Lung (tissue), 12 donors: ENCODE measurements around the gene INPP1. TPM values are rescaled to one million over a fixed set of nuclear protein-coding genes. Genes with fewer than 3 reads are reported as not detected.

Source experiments
- ATAC-seq: fragments of 200-7000 bp; cut with Tn5 transposase; one replicate; pipeline ENCODE4 v1.9.1; 2020; ENCODE audit warnings: moderate number of reproducible peaks; ENCODE audit not compliant: insufficient read depth, low FRiP score
- DNase-seq, 3 donors: peaks; one replicate each; pipeline ENCODE4 v3.0.0-alpha.2; 2013 to 2017
- H3K27ac ChIP-seq, 2 donors: one replicate each; pipeline ENCODE4 v1.5.1; 2013; ENCODE audit warnings: mild to moderate bottlenecking in 2 of 2, moderate library complexity in 2 of 2, control low read depth in 1 of 2, inconsistent platforms in 1 of 2, low read depth in 1 of 2, low read length in 1 of 2
- H3K27me3 ChIP-seq, 3 donors: one replicate each; pipeline ENCODE4 v1.5.1; 2013; ENCODE audit warnings: low read length in 2 of 3; ENCODE audit not compliant: control insufficient read depth in 3 of 3, insufficient read depth in 3 of 3
- H3K36me3 ChIP-seq, 4 donors: one replicate each; pipeline ENCODE4 v1.5.1; 2013; ENCODE audit warnings: low read length in 4 of 4, mild to moderate bottlenecking in 1 of 4, moderate library complexity in 1 of 4; ENCODE audit not compliant: control insufficient read depth in 4 of 4, insufficient read depth in 4 of 4
- H3K4me1 ChIP-seq, 5 donors: one replicate each; pipeline ENCODE4 v1.5.1; 2013; ENCODE audit warnings: low read length in 5 of 5, mild to moderate bottlenecking in 2 of 5, moderate library complexity in 1 of 5; ENCODE audit not compliant: control insufficient read depth in 5 of 5, insufficient read depth in 5 of 5
- H3K4me3 ChIP-seq: one replicate; pipeline ENCODE4 v1.5.1; 2013; ENCODE audit warnings: mild to moderate bottlenecking, control low read depth, moderate library complexity
- H3K9ac ChIP-seq, 2 donors: one replicate each; pipeline ENCODE4 v1.5.1; 2013; ENCODE audit warnings: low read length in 2 of 2, control low read depth in 1 of 2; ENCODE audit not compliant: insufficient read depth in 1 of 2
- H3K9me3 ChIP-seq, 4 donors: one replicate each; pipeline ENCODE4 v1.5.1; 2013; ENCODE audit warnings: low read length in 3 of 4, mild to moderate bottlenecking in 1 of 4, moderate library complexity in 1 of 4; ENCODE audit not compliant: control insufficient read depth in 4 of 4, insufficient read depth in 3 of 4
- WGBS, 2 donors: extraction: QIAGEN DNeasy Blood & Tissue Kit; methylation state at CpG; one replicate each; pipeline ENCODE4 v1.1.7; 2013; 5-methylcytosine and 5-hydroxymethylcytosine counted together
- polyA plus RNA-seq, 2 donors: library from polyadenylated mRNA; stranded (reverse); fragments of 200-250 nt; gene quantifications; one replicate each; pipeline ENCODE4 v1.2.1, GENCODE V29; 2013
- total RNA-seq, 2 donors: library from RNA; depleted of rRNA in 1 of 2; stranded (reverse); fragments of >200 nt in 1 of 2; gene quantifications; one replicate each; pipeline ENCODE4 v1.2.1, GENCODE V29; 2014 to 2021
- TF ChIP-seq, protein P1 (sequence below): IDR thresholded peaks from 2 replicates; pipeline ENCODE4 v1.5.1; 2012; ENCODE audit warnings: mild to moderate bottlenecking; ENCODE audit errors: control extremely low read depth, extremely low read depth
- donor health status: control.
- donor health status: control.
- donor health status: Bipolar disorder and iron deficiency.
- donor health status: healthy.
- donor health status: DM: yes; HTN: yes; CAD: no.

The INPP1 gene
- total and polyA plus RNA-seq, 4 donors = 15.7 to 26.7 (median 18.5) TPM

DNA sequence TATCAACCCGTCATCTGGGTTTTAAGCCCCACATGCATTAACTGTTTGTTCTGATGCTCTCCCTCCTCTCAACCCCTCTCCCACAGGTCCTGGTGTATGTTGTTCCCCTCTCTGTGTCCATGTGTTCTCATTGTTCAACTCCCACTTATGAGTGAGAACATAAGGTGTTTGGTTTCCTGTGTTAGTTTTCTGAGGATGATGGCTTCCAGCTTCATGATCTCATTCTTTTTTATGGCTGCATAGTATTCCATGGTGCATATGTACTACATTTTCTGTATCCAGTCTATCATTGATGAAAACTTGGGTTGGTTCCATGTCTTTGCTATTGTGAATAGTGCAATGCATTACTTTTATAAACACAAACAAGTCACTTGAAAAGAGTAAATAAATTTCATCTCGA lies 7.0 kb upstream of the INPP1 start:
- no peak overlapping the region for H3K9ac ChIP-seq
- TF ChIP-seq, protein P1, sequence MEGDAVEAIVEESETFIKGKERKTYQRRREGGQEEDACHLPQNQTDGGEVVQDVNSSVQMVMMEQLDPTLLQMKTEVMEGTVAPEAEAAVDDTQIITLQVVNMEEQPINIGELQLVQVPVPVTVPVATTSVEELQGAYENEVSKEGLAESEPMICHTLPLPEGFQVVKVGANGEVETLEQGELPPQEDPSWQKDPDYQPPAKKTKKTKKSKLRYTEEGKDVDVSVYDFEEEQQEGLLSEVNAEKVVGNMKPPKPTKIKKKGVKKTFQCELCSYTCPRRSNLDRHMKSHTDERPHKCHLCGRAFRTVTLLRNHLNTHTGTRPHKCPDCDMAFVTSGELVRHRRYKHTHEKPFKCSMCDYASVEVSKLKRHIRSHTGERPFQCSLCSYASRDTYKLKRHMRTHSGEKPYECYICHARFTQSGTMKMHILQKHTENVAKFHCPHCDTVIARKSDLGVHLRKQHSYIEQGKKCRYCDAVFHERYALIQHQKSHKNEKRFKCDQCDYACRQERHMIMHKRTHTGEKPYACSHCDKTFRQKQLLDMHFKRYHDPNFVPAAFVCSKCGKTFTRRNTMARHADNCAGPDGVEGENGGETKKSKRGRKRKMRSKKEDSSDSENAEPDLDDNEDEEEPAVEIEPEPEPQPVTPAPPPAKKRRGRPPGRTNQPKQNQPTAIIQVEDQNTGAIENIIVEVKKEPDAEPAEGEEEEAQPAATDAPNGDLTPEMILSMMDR = no peak
- H3K4me1 ChIP-seq = peaks cover 0 to 9% (median 0%) of the 10 kb centered on the region in 5 donors
- H3K9me3 ChIP-seq = no peaks in the 10 kb centered on the region
- no peak overlapping the region for H3K27ac ChIP-seq
- DNase-seq (no peak), ATAC-seq (no peak)
- no peaks in the 10 kb centered on the region for H3K36me3 ChIP-seq
- H3K4me3 ChIP-seq = no peak overlapping the region
- no peaks in the 10 kb centered on the region for H3K27me3 ChIP-seq
- 90 to 93% methylated on average over 2 of the region's 2 CpGs for WGBS, 2 donors

DNA sequence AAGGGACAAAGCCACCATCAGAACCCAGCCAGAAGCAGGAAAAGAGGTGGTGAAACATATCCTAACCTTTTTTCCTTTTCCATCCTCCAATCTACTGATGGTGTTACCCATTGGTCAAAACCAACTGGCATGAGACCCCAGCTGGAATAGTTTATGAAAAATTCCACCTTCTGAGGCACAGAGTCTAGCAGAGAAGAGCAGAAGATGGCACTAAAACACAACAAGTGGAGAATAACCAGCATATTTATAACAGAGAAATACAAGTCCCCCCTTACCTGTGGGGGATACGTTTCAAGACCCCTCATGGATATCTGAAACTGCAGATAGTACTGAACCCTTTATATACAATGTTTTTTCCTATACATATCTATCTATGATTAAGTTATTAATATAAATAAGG lies 4.9 kb upstream of the INPP1 start:
- Histone ChIP-seq H3K4me3 (no peak overlapping the region), H3K27ac (no peak overlapping the region), H3K9me3 (no peaks in the 10 kb centered on the region), H3K36me3 (no peaks in the 10 kb centered on the region), H3K27me3 (no peaks in the 10 kb centered on the region), H3K4me1 (peaks cover 0 to 8% (median 0%) of the 10 kb centered on the region in 5 donors), H3K9ac (no peak overlapping the region)
- 79 to 95% methylated on average over 1 of the region's 1 CpG for WGBS, 2 donors
- TF ChIP-seq, protein P1 = no peak
- ATAC-seq (no peak), DNase-seq (no peak)

DNA sequence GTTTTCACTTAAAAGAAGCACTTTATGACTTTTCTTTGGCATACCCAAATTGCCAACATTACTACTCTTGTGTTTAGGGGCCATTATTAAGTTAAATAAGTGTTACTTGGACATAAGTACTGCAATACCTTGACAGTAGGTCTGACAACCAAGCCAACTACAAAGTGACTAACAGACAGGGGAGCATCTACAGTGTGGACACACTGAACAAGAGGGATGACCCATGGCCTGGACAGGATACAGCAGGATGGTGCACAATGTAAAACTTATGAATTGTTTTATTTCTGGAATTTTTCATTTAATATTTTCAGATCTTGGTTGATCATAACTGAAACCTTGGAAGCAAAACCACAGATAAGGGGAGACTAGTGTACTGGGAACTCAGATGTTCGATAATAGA lies 4.0 kb upstream of the INPP1 start:
- ATAC-seq (no peak), DNase-seq (no peak)
- WGBS, 2 donors = 67 to 85% methylated on average over 1 of the region's 1 CpG
- H3K27ac ChIP-seq = no peak overlapping the region
- no peaks in the 10 kb centered on the region for H3K27me3 ChIP-seq
- H3K4me3 ChIP-seq = no peak overlapping the region
- H3K9me3 ChIP-seq = no peaks in the 10 kb centered on the region
- no peaks in the 10 kb centered on the region for H3K36me3 ChIP-seq
- H3K4me1 ChIP-seq = peaks cover 0 to 3% (median 0%) of the 10 kb centered on the region in 5 donors
- TF ChIP-seq, protein P1 = no peak
- H3K9ac ChIP-seq = no peak overlapping the region

DNA sequence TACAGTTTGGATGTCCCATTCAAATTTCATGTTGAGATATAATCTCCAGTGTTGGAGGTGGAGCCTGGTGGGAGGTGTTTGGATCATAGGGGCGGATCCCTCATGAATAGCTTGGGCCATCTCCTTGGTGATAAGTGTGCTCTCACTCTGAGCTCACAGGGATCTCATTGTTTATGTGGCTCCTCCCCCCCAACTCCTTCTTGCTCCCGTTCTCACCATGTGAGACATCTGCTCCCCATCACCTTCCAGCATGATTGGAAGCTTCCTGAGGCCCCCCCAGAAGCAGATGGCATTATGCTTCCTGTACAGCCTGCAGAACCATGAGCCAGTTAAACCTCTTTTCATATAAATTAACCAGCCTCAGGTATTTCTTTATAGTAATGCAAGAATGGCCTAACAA lies 3.0 kb upstream of the INPP1 start:
- Histone ChIP-seq H3K9me3 (no peaks in the 10 kb centered on the region), H3K4me1 (peaks cover 0 to 8% (median 0%) of the 10 kb centered on the region in 5 donors), H3K36me3 (no peaks in the 10 kb centered on the region), H3K9ac (no peak overlapping the region), H3K27me3 (no peaks in the 10 kb centered on the region), H3K27ac (no peak overlapping the region), H3K4me3 (no peak overlapping the region)
- TF ChIP-seq, protein P1 = no peak
- ATAC-seq (no peak), DNase-seq (peak in 1 of 3 donors; percentile 17)
- WGBS, 2 donors = 57 to 72% methylated on average over 2 of the region's 2 CpGs
